ENCODE results near the gene DCTN4.
"Not testable (repeated sequence)": the region's sequence is repeated elsewhere in the genome, so short reads cannot be mapped to it uniquely, and the experiment has no call there.

DNA sequence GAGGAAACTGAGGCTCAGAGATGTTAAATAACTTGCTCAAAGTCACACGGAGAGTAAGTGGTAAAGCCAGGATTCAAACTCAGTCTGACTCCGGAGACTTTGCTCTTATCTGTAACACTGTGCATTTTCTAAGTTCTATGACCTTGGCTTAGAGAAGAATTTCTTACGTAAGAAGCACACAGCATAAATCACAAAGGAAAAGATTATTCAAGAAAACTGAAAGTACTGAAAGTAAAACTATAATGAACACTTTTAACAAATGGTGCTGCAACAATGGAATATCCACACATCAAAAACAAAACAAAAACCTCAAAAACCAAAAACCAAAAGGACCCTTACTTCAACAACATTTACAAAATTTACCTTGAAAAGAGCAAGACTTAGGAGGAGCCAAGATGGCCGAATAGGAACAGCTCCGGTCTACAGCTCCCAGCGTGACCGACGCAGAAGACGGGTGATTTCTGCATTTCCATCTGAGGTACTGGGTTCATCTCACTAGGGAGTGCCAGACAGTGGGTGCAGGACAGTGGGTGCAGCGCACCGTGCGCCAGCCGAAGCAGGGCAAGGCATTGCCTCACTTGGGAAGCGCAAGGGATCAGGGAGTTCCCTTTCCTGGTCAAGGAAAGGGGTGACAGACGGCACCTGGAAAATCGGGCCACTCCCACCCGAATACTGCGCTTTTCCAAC is 16.2 kb downstream of the DCTN4 start:
- TF ChIP-seq, protein P1, sequence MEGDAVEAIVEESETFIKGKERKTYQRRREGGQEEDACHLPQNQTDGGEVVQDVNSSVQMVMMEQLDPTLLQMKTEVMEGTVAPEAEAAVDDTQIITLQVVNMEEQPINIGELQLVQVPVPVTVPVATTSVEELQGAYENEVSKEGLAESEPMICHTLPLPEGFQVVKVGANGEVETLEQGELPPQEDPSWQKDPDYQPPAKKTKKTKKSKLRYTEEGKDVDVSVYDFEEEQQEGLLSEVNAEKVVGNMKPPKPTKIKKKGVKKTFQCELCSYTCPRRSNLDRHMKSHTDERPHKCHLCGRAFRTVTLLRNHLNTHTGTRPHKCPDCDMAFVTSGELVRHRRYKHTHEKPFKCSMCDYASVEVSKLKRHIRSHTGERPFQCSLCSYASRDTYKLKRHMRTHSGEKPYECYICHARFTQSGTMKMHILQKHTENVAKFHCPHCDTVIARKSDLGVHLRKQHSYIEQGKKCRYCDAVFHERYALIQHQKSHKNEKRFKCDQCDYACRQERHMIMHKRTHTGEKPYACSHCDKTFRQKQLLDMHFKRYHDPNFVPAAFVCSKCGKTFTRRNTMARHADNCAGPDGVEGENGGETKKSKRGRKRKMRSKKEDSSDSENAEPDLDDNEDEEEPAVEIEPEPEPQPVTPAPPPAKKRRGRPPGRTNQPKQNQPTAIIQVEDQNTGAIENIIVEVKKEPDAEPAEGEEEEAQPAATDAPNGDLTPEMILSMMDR (conservative IDR thresholded peaks at IDR 0.05; ENCODE audit: low read depth, low read length): not testable (repeated sequence)
- not testable (repeated sequence) for TF ChIP-seq POLR2A (IDR thresholded peaks at IDR 0.05; ENCODE audit: low read depth, low read length); RCOR1 (IDR thresholded peaks at IDR 0.05; ENCODE audit: insufficient replicate concordance, low read length); FOS (IDR thresholded peaks at IDR 0.05; ENCODE audit: low read depth, low read length); CEBPB (IDR thresholded peaks at IDR 0.05; ENCODE audit: low read depth, low read length); SMC3 (IDR thresholded peaks at IDR 0.05; ENCODE audit: low read depth, low read length)
- TF ChIP-seq, protein P2, sequence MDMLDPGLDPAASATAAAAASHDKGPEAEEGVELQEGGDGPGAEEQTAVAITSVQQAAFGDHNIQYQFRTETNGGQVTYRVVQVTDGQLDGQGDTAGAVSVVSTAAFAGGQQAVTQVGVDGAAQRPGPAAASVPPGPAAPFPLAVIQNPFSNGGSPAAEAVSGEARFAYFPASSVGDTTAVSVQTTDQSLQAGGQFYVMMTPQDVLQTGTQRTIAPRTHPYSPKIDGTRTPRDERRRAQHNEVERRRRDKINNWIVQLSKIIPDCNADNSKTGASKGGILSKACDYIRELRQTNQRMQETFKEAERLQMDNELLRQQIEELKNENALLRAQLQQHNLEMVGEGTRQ (IDR thresholded peaks at IDR 0.05; ENCODE audit: low read depth, low read length): not testable (repeated sequence)

Measured in IMR-90 (cell line).